Raji (cell line): ENCODE measurements around the gene LCN6.

Source experiments
- POLR2A ChIP-seq: IDR thresholded peaks from 2 replicates; pipeline ENCODE4 v1.6.1; 2011; ENCODE audit warnings: low read depth, low read length, control low read depth; ENCODE audit not compliant: insufficient read depth

The LCN6 gene

GRCh38 chr9:136748201-136748600 is at the start of gene LCN6:
LCN6 (minus strand) TSS chr9:136748525; CDS start chr9:136748483, 42 bp downstream.
- TF ChIP-seq POLR2A, result no peak

DNA sequence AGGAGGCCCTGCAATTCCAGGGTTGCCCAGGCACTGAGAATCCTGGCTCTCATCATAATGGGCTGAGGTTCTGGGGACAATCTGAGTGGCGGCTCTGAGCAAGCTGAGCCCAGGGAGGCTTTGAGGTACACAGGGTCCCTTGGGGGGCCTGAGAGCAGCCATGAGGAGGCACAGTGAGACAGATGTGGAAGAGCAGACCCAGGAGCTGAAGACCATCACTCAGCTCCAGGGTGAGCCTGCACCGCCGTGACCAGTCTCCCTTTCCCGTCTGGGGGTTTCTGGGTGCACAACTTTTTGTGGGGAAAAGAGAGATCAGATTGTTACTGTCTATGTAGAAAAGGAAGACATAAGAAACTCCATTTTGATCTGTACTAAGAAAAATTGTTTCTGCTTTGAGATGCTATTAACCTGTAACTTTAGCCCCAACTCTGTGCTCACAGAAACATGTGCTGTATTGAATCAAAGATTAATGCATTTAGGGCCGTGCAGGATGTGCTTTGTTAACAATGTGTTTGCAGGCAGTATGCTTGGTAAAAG is 48.0 kb upstream of the LCN6 start, which contains the start of gene CCDC183:
Gene CCDC183 (plus strand): TSS at position 101 of the 537 bp plus-strand sequence. CDS start 60 bp downstream, at position 161.
- no peak for TF ChIP-seq POLR2A

DNA sequence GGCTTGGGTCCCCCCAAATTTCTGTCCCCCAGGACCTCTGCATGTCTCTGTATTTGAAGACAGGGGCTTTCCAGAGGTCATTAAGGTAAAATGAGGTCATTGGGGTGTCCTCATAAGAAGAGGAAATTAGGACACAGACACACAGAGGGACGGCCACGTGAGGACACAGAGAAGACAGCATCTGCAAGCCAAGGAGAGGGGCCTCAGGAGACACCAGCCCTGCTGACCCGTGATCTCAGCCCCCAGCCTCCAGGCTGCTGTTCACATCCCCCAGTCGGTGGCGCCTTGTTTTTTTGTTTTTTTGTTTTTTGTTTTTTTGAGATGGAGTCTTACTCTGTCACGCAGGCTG is 46.6 kb upstream of the LCN6 start:
- no peak for TF ChIP-seq POLR2A

GRCh38 chr9:136794281-136794999 is 46.1 kb upstream of the LCN6 start:
- TF ChIP-seq POLR2A, result peak; percentile 47; the same call in 1 of the 2 replicates

GRCh38 chr9:136793086-136793946 is 45.0 kb upstream of the LCN6 start:
- no peak for TF ChIP-seq POLR2A

DNA sequence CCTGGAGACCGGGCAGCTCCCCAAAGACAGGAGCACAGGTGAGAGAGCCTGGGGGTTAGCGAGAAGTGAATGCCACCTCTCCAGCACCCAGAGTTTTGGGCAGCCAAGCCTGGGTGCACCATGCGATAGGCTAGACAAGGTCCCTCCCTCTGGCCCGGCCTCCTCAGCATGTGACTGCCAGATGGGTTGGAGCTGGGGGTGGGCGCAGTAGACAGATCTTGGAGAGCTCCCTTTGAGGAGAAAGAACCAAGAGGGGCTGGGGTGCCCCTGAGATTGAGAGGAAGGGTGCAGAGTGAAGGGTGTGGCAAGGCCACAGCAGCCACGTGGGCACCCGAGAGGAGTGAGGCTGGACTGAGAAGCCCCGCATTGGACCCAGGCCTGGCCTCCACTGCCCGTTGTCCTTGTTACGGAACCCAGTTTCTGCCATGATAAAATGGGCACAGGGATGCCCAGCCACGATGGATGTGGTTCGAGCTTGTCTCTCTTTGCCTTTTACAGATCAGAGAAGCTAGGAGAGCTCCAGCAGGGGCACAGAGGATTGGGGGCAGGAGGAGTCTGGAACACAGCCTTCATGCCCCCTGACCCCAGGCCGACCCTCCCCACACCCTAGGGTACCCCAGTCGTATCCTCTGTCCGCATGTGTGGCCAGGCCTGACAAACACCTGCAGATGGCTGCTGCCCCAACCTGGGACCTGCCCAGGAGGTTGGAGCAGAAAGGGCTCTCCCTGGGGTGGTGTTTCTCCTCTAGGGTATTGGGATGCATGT is 44.2 kb upstream of the LCN6 start:
- TF ChIP-seq POLR2A, result no peak

DNA sequence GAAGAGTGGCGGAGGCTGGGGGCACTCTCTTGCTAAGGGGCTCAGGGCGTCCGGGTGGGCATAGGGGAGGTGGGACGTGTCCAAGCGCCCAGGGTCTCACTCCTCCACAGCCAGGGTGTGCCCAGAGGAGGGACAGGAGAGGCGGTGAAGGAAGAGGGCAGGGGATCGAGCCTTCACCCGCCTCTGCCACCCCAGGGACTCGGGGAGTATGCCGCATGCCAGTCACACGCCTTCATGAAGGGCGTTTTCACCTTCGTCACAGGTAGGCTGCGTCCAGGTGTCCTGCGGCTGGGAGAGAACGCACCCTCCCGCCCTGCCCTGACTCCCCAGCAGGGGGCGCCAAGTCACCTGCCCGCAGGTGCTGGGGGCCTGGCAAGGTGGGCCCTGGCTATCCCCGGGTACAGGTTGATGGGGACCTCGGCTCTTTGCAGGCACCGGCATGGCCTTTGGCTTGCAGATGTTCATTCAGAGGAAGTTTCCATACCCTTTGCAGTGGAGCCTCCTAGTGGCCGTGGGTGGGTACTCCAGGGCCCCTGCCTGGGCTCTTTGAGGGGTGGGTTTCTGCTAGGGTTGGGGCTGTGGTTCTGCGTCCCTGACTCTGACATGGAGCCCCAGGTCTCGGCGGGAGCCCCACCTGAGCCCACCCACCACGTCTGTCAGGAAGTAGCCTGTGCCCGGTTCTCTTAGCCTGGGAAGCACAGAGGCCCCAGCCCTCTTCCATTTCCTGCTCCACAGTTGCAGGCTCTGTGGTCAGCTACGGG is 43.4 kb upstream of the LCN6 start:
- no peak for TF ChIP-seq POLR2A

GRCh38 chr9:136790640-136791515 is 42.6 kb upstream of the LCN6 start, which contains the start of gene TMEM141:
TMEM141 (plus strand) TSS chr9:136791344; CDS start chr9:136791371, 27 bp downstream.
- peak; percentile 74 for TF ChIP-seq POLR2A

- TF ChIP-seq POLR2A, result no peak
These were observed 41.2 kb upstream of the LCN6 start for GRCh38 chr9:136789523-136789937.

- no peak for TF ChIP-seq POLR2A
These were observed 39.5 kb upstream of the LCN6 start for GRCh38 chr9:136787690-136788400.

DNA sequence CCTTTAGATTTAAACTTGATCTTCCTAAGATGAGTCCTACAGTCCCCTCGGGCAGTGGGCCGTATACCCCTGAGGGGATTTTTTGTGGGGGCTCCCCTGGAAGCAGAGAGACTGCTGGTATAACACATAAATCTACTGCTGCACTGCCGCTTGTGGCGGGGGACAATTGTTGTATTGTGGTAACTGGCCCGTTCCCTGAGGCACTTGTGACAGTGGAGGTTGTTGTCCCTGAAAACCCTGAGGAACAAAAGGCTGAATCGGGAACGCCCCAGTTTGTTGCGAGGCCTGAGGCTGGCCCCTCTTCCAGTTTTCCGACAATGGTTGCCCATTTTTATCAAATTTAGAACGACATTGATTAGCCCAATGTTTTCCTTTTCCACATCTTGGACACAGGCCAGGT is 38.1 kb upstream of the LCN6 start:
- no peak for TF ChIP-seq POLR2A

GRCh38 chr9:136784997-136785361 is 36.7 kb upstream of the LCN6 start:
- no peak for TF ChIP-seq POLR2A
